Measurements from ENCODE around the gene HAUS7.
"Not testable (repeated sequence)": the region's sequence is repeated elsewhere in the genome, so short reads cannot be mapped to it uniquely, and the experiment has no call there.

Gene HAUS7

DNA sequence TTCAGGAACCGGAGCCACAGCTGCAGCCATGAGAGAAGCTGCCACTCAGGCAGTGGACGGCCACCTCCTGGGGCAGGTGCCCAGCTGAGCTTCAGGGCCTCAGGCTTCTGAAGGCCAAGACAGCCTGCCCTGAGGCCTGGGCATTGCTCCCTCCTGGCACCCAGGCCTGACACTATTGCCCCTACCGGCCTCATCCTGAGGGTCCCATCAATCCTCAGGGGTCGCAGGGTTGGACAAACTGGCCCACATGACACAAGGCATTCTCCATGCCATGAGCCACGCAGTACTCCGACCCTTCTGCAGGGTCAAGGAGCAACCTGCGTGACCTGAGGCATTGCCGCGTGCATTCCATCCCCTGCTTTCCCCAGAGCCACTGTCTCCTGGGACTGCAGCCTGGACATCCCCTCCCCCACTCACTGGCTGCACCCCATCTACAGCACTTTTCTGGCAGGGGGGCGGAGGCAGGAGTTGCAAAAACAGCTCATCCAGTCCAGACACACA is 62.1 kb downstream of the HAUS7 start:
- no peak for DNase-seq (ENCODE audit: low read depth)

DNA sequence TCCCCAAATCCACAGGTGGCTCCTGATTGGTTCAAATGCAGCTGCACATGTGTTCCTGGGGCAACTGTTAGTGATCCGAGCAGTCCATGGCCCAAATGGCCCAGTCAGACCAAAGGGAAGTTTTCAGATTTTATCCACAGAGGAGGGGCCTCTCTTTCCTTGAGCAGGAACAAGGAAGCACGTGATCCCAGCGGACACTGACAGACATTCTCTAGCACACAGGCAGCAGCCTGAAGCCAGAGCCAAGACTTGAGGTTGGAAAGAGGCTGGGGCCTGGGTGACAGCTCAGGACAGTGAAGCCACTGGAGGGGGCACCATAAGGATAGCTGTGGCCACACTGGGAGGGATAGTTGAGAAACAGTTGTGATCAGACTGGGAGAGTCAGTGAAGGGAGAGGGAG is 62.6 kb downstream of the HAUS7 start:
- no peak for DNase-seq (ENCODE audit: low read depth)

- no peak for DNase-seq (ENCODE audit: low read depth)
Observed at GRCh38 chrX:153406903-153407302, 63.5 kb downstream of the HAUS7 start.

- no peak for DNase-seq (ENCODE audit: low read depth)
Observed at GRCh38 chrX:153406011-153406410, 64.4 kb downstream of the HAUS7 start.

GRCh38 chrX:153405426-153405825 is 65.0 kb downstream of the HAUS7 start:
- DNase-seq (ENCODE audit: low read depth) = no peak

DNA sequence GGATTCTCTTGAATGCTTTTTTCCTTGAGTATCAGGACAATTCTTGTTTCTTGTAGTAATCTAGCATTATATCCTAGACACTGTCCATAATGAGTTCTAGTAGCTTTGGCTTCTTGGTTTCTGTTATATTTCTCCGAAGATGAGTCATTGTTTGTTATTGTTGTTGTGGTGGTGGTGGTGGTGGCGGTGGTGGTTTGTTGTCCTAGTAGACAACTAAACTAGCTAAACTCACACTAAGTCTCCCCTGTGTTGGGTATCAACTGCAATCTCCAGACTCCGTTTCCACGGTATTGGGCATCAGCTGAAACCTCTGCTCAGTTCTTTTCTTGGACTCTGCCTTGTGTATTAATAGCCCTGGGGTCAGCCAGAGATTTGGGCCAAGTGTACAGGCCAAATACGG is 66.0 kb downstream of the HAUS7 start:
- DNase-seq (ENCODE audit: low read depth) = not testable (repeated sequence)

DNA sequence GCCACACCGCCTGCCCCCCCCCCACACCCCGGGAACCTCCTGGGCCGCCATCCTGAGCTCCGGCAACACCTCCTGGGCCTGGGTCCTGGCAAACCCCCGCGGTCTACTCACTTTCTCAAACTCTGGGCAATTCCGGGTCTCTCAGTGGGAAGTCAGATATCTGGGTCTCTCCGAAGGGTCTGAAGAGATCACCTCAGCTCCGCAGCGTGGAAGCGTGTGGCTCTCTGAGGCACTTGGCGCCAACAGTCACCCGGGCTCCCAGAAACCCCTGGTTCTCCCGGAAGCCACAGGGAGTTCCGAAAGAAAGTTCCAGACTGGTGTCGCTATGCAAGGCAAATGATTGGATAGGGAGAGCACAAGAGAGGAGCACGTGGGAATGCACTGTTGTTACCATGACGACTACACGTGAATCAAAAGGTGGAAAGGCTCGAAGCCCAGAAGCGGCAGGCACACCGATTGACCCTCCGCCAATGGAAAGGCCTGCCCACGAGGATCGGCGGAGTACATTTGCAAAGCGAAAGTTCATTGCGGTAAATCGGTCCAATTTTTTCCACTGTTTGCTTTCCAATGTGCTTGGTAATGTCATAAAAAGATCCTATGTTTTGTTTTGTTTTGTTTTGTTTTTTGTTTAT is 69.1 kb downstream of the HAUS7 start, which contains the start of gene PNMA6E:
Gene PNMA6E (minus strand): TSS at position 218 of the 632 bp plus-strand sequence. CDS start 2,501 bp downstream, outside the sequence.
- no peak for DNase-seq (ENCODE audit: low read depth)

- DNase-seq (ENCODE audit: low read depth) = peak; percentile 37
Observed at GRCh38 chrX:153400146-153401132, 69.9 kb downstream of the HAUS7 start.

- no peak for DNase-seq (ENCODE audit: low read depth)
Observed at GRCh38 chrX:153398275-153398960, 72.0 kb downstream of the HAUS7 start.

All from activated T-helper 9 cell treated with anti-CD3 and anti-CD28 coated beads, Interleukin-2, amount 50 U/mL, for 16 hours (primary cell).